ENCODE measurements around the gene WDR70.
"Not testable (repeated sequence)": the region's sequence is repeated elsewhere in the genome, so short reads cannot be mapped to it uniquely, and the experiment has no call there.

The WDR70 gene

DNA sequence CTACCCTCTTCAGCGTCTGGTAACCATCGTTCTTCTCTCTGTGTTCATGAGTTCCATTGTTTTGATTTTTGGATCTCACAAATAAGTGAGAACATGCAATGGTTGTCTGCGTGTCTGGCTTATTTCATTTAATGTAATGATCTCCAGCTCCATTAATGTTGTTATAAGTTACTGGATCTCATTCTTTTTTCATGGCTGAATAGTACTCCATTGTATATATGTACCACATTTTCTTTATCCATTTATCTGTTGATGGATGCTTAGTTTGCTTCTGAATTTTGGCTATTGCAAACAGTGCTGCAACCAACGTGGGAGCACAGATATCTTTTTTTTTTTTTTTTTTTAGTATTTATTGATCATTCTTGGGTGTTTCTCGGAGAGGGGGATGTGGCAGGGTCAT is 139.2 kb downstream of the WDR70 start:
- not testable (repeated sequence) for DNase-seq

DNA sequence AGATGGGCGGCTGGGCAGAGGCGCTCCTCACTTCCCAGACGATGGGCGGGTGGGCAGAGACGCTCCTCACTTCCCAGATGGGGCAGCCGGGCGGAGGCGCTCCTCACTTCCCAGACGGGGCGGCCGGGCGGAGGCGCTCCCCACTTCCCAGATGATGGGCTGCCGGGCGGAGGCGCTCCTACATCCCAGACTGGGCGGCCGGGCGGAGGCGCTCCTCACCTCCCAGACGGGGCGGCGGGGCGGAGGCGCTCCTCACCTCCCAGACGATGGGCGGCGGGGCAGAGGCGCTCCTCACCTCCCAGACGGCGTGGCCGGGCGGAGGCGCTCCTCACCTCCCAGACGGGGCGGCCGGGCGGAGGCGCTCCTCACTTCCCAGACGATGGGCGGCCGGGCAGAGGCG is 140.2 kb downstream of the WDR70 start:
- no peak for DNase-seq

DNA sequence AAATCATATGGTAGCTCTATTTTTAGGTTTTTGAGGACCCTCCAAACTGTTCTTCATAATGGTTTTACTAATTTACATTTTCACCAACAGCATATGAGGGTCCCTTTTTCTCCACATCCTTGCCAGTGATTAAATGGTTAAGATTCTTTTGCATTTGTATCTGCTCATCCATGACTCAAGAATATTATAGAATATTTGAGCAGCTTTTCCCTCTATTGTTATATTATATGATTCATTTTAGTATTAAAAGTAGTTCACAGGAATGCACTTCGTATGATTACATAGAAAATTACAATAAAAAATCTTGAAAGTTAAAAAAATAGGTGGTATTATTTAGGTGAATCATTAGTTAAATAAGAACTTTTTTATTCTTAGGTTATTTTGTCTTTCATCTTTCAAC is 140.7 kb downstream of the WDR70 start:
- DNase-seq: no peak

DNA sequence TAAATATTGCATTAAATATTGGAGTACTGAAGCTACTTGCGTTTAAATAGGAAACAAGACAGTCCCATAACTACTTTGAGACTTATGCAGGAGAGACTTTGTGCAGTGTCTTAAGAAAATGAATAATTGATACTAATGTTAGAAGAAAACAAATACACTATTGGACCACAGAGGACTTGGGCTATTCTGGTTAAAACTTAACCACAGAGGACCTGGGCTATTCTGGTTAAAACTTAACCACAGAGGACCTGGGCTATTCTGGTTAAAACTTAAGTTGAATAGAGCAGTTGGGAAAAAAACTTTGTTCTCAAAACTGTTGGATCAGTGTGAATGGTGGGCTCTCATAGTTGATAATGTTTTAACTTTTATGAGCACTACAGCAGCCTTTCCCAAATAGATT is 141.7 kb downstream of the WDR70 start:
- DNase-seq: no peak

DNA sequence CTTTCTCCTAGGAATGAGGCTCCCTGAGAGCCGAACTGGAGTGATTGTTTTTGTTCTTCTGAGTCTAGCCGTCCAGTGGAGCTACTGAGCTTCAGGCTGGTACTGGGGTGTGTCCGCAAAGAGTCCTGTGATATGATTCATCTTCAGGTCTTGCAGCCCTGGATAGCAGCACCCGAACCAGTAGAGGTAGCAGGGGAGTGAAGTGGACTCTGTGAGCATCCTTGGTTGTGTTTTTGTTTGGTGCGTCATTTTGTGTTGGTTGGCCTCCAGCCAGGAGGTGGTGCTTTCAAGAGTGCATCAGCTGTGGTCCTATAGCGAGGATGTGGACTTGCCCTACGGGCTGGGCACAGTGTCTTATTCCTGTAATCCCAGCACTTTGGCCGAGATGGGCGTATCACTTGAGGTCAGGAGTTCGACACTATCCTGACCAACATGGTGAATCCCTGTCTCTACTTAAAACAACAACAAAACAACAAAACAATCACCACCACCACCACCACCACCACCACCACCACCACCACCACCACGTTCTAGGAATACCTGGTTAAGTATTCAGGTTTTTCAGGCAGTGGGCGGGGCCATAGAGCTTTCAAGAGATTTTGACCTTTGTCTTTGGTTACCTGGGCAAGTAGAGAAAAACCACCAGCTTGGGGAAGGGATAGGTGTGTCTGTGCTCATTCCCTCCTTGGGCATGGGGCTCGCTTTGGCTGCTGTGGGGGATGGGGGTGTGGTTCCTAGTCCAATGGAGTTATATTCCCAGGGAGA is 154.0 kb downstream of the WDR70 start:
- no peak for DNase-seq

DNA sequence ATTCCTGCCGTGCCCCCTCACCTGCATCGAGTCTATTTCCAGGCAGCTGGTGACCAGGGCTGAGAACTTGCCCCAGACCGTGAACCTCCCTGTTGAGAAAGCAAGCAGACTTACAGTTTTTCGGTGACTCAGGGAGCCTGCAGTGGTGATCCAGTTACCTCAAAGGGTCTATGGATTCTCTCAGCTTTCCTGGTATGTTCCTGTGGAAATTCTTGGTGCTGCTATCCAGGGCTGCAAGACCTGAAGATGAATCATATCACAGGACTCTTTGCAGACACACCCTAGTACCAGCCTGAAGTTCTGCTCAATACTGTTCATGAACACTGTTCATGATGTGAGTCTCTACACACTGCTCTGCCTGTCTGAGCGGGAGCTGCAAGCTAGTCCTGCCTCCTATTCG is 154.7 kb downstream of the WDR70 start:
- DNase-seq: no peak

DNA sequence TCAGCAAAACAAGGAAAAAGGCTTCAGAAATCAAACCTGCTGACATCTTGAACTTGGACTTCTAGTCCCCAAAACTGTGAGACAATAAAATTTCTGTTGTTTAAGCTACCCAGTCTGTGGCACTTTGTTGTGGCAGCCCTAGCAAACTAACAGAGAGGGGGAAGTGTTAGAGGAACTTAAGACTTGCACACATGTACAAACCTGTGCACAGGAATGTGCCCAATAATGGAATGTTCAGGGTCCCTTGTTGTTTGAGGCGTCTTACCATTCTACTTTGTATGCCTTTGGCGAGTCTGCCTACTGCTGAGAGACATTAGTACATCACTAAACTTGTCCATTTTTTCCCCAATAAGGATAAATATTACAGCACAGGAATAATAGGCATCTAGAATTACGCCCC is 160.3 kb downstream of the WDR70 start:
- DNase-seq: no peak

DNA sequence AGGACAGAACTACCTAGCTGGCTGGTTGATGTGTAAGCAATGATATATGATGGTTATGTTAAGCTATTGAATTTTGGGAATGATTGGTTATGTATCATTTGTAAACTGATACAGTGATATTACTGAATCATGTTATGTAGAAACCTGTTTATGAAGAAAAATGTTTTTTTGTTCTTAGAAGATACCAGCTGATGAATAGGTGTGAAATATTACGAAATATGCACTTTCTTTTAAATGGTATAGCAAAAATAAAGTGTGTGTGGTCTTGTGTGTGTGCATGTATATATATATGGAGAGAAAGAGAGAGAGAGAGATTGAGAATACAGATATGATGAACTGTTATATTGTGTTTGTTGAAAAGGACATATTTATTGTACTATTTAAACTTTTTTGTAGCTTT is 164.1 kb downstream of the WDR70 start:
- DNase-seq: no peak

DNA sequence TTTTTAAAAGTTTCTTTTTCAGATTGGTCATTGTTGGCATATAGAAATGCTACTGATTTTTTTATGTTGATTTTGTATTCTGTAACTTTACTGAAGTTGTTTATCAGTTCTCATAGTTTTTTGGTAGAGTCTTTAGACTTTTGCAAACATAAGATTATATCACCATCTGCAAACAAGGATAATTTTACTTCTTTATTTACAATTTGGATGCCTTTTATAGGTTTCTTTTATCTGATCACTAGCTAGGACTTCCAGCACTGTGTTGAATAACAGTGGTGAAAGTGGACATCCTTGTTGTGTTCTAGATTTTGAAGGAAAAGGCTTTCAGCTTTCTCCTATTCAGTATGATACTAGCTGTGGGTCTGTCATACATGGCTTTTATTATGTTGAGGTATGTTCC is 170.3 kb downstream of the WDR70 start:
- no peak for DNase-seq

DNA sequence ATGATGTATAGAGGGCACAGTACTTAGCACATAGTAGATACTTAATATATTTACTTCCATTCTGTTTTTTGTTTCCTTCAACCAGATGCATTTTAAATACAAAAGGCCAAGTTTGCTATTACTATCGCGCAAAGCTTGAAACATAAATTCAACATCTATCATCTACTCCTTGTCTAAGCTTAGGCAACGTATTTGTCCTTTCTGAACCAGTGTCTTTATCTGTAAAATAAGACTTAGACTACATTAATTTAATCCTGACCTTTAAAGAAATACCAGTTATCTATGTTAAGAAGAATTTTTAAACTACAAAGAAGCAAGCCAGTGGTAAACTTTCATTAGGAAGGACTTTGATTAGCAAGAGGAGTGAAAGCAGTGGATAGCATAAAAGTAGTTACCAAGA is 173.0 kb downstream of the WDR70 start:
- DNase-seq: no peak

DNA sequence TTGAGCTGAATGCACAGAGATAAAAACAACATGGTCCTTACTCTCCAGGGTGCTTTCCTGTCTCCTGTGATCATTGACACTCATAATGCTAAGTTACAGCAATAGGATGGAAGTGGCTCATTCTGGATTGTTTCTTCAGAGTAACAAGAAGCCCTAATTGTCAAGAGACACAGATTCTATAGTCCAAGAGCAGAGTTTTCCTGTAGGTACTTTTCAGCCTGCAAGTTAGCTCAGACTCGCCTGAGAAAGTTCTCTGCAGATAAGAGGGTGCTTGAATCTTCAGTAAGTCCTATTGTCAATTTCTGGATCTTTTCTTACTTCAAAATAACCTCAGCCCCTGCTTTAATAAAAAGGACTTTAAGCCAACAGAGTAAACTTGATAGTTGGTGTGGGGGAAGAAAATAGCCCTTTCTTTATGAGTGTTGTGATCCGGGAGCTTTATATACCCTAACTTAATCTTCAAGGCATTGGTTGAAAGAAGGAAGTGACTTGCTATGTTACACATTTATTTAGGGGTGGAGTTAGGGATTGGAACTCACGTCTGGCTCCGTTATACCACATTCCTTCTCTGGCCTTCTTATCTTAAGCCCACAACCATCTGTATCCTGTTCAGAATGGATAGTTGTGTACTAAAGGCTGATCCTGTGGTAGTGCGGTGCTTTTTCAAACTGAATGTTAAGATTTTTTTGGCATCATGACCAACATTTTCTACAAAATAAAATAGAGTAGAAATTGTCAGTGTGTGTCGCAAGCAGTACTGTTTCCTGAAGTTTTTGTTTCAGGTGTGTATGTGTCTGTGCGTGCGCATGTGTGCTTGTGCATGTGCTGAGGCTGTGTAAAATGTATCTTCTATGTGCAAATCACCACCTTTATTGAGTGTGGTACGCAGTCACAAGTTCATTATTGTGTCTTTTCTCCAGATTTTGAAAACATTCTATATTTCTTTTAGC is 173.9 kb downstream of the WDR70 start:
- DNase-seq: no peak

DNA sequence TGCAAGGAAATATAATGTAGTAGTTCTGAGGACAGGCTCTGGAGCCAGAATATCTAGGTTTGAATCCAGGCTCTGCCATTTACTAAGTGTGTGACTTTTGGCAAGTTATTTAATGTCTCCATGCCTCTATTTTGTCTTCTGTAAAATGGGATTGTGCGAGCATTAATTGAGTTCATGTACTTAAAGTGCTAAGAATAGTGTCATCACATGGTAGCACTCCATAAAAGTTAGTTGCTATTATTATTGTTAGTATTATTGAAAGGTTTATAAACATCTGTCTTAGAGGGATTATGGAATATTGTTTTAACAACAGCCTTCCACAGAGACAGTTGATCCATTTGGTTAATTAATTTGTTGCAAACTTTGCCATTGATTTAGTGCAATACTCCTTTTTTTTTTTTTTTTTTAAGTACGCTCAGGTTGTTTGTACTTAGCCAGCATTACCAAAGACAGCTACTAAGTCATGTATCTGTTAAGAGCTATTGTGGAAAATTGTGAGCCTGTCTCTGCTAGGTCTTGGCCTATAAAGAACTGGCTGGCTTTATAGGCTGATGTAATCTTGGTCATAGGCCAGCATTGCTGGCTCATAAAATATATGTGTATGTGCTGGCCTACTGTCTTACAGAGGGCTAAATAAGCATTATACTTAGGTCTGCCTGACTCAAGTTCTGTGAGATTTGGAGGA is 174.7 kb downstream of the WDR70 start:
- no peak for DNase-seq

DNA sequence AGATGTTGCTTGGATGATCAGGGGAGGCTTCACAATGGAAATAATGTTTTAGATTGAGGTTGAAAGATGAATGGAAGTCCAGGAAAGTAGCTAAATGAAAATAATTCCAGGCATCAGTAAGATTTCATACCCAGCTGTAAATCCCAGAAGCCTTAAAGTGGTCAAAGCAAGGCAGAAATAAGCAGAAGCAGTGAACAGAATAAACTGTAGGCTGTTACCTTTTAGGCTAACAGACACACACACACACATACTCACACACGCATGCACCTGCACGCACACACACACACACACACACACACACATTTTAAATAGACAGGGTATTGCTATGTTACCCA is 175.3 kb downstream of the WDR70 start:
- no peak for DNase-seq

DNA sequence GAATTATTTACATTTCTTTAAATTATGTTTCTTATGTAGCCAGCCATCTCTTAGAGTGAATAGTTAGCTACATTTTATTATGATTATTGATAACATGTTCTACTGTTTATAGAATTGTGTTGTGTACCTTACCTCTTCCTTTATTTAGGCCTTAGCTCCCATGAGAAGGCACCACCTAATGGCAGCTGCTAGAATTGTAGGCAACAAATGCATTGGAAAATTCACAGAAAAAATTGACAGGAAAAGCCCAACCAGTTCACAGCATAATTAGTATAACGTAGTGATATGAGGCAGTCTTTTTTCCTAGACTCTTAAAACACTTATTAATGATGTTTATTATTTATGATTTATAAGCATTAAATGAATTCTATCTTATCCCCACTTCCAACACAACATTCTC is 175.8 kb downstream of the WDR70 start:
- DNase-seq: no peak

DNA sequence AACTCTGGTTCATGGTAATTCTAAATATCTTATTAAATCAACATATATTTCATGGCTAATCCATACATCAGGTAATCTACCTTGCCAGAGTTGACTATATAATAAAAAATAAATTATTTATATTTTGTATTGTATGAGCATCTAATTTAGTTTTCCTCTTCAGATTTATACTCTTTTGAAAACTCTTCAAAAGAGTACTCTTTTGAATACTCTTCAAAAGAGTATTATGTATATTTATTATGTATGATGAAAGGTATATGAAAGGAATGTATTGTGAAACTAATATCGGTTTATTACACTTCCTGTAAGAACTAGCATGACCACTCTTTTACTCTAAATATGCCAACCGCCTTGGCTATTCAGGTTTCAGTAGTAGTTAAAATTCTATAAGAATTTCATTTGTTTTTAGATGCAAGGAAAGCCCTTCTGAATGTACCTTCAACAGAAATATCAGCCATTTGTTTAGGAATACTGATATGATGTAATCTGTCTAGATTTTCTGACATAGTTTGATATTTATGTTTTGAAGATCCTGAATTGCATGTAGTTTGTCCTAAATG is 178.7 kb downstream of the WDR70 start:
- DNase-seq: no peak

DNA sequence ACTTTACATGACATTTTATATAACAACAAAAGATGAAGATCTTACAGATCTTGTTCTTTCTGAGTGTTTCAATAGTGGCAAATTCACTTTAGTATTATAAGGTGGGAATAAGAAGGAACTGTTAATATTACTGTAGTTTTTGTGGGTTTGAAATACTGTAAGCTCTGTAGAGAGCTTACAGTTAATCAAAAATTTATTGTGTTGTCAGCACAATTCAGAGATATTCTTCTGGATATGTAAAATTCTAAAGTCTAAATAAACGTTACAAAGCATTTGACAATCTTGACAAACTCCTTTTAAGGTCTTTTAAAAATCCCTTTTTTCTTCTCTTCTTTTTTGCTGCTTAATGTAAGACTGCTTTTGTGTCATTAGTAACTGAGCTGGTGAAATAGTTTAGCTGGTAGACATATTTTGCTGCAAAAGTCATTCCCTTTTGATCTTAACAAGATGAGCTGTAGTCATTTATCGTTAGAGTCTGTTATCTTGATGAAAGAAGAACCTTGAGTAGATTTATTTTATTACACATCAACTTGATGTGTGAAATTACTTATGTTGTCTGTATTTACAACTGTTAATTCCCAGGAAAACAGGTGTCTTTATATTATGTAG is 186.0 kb downstream of the WDR70 start:
- no peak for DNase-seq

DNA sequence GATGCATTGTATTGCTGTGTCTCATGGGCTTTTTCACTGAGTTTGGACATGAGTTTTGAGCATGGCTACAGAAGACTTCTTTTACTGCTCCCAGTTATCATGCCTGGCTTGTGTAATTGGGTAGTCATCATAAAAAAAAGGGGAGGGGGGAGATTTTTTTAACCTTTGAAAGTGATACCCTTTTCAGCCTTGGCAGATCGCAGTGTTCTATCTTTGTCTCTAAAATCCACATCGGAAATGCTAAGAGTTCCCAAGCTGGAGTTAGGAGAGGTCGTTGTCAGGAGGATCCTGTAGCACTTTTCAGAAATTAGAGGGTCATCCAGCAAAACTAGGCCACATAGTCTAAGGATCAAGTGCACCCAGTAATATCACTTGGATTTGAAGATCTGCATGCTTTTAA is 188.4 kb downstream of the WDR70 start:
- no peak for DNase-seq

DNA sequence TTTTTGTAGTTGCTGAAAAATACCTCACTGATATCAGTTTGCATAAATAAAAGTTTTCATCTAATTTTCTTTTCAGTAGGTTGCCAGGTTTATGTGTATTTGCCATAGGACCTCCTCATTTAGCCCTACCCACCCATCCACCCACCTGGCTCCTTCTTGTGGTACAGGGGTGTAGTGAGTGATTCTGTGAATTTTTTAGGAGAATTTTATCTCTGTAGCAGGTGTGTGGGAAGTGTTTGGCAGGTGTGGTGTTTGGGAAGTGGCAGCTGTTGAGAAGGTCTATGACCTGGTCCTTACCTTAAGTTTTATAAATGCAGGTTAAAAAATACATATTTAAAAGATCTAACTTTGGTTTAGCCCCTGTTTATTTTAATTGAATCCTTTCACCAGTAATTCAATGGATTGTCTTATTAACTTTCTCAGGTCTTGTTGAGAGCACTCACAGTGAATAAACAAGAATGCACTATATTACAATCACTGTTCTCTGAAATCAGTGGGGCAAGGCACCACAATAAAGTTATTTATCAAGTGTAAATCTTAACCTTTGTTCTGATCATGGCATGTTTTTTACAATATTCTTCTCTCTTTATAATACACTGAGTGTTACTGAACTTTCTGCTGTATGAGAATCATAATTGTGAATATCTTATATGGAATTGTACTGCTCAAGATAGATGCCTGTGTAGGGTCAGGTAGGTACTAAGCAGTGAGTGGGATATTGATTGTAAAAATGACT is 189.1 kb downstream of the WDR70 start:
- no peak for DNase-seq

DNA sequence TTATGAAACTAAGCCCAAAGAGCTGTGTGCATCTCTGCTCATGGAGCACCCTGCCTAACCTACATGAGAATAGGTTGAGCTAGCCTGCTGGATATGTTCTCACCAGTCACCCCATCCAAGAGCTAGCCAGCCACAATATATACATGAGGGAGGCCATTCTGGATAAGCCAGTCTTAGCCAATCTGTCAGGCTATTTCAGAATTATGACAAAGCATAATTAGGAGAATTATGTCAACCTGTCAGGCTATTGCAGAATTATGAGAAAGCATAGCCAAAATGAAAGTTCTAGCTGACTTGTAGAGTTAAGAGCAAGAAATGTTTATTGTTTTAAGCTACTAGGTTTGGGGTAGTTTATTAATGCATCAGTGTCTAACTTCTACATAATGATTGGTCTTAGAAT is 189.8 kb downstream of the WDR70 start:
- DNase-seq: no peak

DNA sequence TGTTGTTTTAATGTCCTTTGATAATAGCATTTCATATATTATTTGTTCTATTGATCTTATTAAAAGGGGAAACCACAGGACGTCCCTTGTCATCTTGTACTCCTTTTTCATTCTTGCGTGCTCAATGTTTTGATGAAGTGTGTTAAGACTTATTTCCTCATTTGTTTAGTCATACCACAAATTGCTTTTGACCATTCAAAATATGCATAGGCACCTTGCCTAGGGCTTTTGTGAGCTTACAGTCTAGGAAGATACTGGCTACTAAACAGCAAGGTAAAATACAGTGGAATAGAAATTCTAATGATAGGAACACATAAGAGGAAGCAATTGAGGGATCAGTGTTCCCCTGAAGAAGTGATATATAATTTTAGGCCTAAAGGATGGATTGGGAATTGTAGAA is 190.3 kb downstream of the WDR70 start:
- DNase-seq: no peak

DNA sequence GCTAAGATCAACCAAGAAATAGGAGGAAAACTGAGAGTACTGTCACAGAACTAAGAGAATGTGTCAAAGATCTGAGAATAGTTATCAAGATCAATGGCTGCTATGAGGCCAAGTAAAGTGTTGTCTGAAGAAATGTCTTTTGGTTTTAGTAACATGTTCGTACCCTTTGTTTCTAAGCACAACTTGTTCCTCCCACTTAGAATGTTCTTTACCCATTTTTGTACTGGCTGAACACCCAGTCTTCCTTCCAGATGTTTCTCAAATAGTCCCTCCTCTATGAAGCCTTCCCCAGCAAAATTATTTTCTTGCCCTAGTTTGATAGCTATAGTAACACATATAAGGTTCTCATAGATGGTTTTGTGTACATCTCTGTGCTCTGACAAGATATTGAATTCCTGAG is 191.5 kb downstream of the WDR70 start:
- DNase-seq: no peak

DNA sequence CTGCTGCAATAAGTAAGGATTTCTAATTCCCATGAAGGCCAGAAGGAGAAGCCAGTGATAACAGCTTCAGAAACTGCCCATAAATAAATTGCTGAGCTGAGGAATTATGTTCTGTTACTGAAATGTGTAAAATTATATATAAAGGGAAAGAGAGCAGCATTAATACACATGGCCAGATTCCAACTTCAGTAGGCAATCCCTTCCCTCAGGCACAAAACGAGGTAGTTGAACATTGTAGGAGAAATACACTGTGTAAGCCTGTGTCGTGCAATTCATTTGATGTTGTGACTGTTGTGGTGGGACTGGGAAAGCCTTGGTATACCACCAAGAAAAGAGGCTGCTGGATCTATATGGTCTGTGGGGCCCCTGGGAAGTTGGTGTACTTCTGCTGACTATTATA is 192.9 kb downstream of the WDR70 start:
- no peak for DNase-seq

All from activated T-cell treated with anti-CD3 and anti-CD28 coated beads for 4 hours (primary cell).